HG03469 (cell line): ENCODE results near the gene SEC14L2.
A peak's percentile ranks its signal among the peaks of the same experiment; 100 is the strongest.
"Not testable (repeated sequence)": the region's sequence is repeated elsewhere in the genome, so short reads cannot be mapped to it uniquely, and the experiment has no call there.

ENCODE experiments used
- ATAC-seq: cut with Tn5 transposase; IDR thresholded peaks from one replicate; pipeline ENCODE4 v1.9.1; 2021; ENCODE audit warnings: mild to moderate bottlenecking, moderate library complexity, moderate number of reproducible peaks; ENCODE audit not compliant: unreplicated experiment

SEC14L2 gene

DNA sequence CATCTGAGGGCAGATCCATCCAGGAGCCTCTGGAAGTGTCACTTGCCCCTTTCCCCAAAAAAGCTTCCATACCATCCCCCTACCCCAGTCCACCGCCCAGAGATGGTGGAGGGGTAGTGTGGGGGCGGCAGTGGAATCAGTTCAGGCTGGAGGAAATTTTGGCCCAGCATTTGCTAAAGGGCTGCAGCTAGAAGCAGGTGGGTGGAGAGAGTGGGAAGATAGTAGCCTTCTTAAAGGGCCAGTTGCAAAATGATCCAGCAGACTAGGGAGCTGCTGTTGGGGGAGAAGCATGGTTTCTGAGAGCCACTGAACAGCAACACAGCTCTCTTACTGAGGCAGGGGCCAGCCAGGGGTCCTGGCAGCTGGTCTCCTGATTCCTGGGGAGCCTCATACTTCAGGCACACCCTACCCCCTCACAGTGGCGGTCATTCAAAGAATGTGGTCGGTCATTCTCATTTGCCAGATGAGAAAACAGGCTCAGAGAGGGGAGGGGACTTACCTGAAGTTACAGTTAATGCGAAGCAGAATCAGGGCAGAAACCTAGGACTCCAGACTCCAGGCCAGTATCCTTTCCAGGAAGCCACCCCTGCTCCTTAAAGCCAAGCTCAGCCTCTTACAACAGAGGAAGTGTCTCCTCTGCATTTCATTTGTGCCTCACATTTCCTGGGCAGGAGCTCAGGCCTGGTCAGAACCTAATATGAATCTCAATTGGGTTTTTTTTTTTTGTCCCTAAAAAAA lies 5.4 kb downstream of the SEC14L2 start:
- ATAC-seq, result no peak

GRCh38 chr22:30402766-30403104 lies 5.9 kb downstream of the SEC14L2 start:
- not testable (repeated sequence) for ATAC-seq

GRCh38 chr22:30404307-30404706 lies 7.5 kb downstream of the SEC14L2 start:
- ATAC-seq, result no peak

- ATAC-seq, result no peak
Observed at GRCh38 chr22:30405731-30406130, 8.9 kb downstream of the SEC14L2 start.

DNA sequence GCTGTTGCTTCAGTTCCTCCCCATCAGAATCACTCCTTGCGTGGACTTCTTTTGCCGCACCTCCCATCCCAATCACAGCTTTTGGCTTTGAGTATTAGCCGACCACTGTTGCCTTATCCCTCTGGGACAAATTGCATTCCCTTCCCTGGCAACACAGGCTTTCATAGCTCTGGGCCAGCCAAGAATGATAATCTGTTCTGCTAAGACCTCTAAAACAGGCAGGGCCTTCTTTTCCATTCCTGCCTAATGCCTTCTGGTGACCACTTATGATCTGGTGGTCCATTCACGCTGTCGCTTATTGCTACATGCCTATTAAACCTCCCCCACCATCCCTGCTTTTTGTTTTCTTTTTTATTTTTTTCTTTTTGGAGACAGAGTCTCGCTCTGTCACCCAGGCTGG lies 9.6 kb downstream of the SEC14L2 start:
- no peak for ATAC-seq

DNA sequence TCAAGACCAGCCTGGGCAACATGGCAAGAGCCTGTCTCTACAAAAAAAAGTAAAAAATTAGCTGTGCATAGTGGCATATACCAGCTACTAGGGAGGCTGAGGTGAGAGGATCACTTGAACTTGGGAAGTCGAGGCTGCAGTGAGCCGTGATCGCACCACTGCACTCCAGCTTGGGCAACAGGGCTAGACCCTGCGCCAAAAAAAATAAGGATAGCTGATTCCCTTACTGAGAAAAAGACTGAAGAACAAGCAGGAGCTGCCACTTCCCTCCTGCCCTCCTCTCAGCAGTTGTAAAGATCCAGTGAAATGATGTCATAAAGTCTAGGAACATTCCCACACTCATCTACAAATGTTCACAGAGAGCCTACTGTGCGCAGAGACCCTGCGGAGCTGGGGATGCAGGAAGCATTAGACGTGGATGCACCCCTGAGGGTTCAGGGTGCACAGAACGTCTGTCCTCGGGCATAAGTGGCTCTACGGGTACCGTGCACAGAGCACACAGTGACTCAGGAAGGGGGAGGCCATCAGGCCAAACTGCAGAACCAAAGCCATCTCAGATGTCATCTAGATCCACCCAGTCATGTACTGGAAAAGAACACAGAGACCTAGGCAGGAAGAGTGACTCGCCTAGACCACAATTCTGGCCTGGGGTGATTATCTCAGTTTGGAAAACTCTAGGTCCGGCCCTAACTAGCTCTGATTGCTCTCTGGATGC lies 11.7 kb downstream of the SEC14L2 start:
- no peak for ATAC-seq

DNA sequence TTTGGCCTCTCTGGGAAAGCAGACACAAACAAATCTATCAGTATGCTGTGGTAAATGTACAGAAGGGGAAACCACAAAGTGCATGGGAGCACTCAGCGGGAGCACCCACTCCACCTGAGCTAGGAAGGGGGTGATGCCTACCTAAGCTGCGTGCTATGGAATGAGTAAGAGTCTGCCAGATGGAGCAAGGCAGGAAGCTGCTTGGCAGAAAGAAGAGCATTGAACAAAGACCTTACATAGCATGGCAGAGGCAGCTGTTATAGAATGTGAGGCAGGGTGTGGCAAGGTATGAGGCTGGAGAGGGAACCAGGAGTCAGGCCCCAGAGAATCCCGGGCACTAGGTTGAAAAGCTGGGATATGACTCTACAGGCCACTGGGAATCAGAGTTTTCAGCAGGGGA lies 15.0 kb downstream of the SEC14L2 start:
- ATAC-seq, result no peak

- no peak for ATAC-seq
Observed at GRCh38 chr22:30413001-30413400, 16.2 kb downstream of the SEC14L2 start.

DNA sequence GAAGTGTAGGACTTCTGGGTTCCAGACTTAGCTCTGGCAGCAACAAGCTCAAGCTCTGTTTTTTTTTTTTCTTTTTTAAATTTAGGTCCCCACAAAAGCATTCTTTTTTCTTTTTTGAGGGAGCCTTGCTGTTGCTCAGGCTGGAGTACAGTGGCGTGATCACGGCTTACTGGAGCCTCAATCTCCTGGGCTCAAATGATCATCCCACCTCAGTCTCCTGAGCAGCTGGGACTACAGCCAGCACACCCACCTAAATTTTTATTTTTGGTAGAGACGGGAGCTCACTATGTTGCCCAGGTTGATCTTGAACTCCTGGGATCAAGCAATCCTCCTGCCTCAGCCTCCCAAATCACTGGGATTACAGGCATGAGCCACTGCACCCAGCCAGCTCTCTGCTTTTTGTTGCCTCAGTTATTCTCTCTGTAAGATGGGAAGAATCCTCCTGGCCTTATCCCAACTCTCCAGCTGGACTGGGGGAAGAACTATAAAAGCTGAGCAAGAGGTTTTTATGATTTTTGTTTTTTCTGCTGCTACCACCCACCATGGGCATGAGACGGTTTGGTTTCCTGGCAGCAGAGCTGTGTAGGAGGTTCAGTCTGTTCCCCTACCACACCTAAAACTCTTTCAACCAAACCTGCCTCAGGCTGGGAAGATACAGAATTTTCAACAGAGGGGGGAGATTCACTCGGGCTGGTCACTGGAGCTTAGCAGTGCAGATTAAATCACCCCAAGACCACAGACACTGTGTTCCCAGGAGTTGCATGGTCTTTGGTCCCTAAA lies 17.1 kb downstream of the SEC14L2 start:
- no peak for ATAC-seq

- ATAC-seq, result no peak
Observed at GRCh38 chr22:30414525-30415047, 17.8 kb downstream of the SEC14L2 start.

DNA sequence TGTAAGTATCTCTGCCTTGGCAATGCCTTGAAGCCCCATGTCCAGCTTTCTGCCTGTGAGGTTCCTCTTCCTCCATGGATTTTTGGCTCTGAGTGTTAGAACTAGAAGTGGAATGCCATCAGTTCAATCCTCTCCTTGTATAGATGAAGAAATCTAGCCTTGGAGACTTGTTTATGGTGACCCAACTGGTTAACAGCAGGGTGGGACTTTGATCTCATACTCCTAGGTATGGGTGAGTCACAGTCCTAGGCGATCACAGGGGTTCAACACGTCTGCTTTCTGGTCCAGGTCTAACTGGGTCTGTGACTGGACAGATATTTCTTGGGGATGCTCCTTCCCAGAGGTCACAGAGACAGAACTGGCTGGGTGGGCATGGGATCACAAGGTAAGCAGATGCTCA lies 19.6 kb downstream of the SEC14L2 start:
- ATAC-seq, result no peak

- no peak for ATAC-seq
Observed at GRCh38 chr22:30416837-30417236, 20.0 kb downstream of the SEC14L2 start.

- no peak for ATAC-seq
Observed at GRCh38 chr22:30420347-30421125, 23.7 kb downstream of the SEC14L2 start.

GRCh38 chr22:30421695-30422480 lies 25.1 kb downstream of the SEC14L2 start:
- no peak for ATAC-seq

DNA sequence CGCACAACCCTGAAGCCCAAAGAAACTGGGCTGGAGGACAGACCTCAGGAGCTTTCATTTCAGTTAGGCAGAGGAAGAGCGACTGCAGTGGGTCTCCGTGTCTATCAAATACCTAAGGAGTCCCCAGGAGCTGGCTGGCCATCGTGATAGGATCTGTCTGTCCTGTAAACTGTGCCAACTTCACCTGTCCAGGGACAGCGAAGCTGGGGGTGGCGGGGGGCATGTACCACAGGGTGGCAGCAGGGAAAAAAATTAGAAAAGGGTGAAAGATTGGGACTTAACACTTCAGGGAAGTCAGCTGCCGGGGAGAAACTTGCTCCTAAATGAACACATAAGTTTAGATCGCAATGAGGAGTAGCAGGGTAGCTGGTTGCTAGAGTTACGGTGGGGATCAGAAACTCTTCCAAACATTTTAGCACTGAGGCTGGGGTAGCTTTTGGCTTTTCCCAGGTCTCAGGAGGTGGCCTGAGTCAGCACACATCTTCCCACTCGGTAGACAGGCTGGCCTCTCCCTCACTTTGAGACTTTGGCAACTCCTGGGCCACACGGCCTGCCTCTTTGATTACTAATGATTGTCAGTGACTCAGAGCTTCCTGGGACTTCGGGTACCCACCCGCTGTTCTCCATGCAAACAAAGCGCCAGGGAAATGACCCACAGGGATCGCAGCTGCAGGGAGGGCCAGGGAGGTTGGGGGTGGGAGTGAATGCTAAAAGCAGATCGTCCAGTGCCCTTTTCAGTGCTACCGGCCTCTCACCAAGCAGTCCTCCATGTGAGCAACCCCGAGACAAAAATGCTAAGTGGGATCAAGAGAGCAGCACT lies 25.9 kb downstream of the SEC14L2 start:
- no peak for ATAC-seq

DNA sequence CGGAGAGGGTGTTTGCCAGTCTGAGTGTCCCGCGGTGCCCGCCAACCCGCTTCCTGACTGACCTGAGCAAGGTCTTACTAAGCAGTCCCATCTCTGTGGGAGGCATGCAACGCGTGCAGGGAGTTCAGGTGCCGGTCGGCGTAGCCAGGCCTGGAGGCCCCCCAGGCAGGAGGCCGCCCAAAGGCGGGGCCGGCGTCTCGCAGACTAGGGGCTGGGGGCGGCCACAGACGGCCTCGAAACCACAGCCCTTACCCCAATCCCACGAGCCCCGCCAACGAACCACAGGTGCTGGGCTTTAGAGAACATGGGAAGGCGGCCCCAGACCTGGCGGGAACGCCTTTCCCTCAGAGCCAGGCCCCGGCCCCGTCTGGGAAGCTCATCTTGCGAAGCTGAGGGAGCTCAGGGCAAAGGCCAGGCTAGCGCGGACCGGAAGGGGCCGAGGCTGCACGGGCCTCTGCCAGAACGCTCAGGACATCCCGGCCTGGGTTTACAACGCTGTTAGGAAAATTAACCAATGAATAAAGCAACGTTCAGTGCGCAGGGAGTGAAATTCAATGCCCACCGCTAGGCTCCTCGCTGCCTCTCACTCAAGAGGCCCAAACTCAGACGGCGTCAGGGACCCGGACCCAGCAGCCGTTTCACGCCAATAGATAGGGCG lies 26.6 kb downstream of the SEC14L2 start:
- peak; percentile 12 for ATAC-seq

- peak; percentile 71 for ATAC-seq
Observed at GRCh38 chr22:30423959-30424533, 27.2 kb downstream of the SEC14L2 start.
